HG03095 (cell line): ENCODE results near the gene CTSC.
"Not testable (repeated sequence)": the region's sequence is repeated elsewhere in the genome, so short reads cannot be mapped to it uniquely, and the experiment has no call there.

Experiments
- ATAC-seq: cut with Tn5 transposase; IDR thresholded peaks from one replicate; pipeline ENCODE4 v1.9.1; 2021; ENCODE audit warnings: moderate library complexity; ENCODE audit not compliant: unreplicated experiment

Gene CTSC

GRCh38 chr11:88353835-88354496 is 16.4 kb upstream of the CTSC start:
- ATAC-seq, result no peak

GRCh38 chr11:88353386-88353785 is 15.8 kb upstream of the CTSC start:
- ATAC-seq, result no peak

GRCh38 chr11:88352139-88352538 is 14.6 kb upstream of the CTSC start:
- no peak for ATAC-seq

DNA sequence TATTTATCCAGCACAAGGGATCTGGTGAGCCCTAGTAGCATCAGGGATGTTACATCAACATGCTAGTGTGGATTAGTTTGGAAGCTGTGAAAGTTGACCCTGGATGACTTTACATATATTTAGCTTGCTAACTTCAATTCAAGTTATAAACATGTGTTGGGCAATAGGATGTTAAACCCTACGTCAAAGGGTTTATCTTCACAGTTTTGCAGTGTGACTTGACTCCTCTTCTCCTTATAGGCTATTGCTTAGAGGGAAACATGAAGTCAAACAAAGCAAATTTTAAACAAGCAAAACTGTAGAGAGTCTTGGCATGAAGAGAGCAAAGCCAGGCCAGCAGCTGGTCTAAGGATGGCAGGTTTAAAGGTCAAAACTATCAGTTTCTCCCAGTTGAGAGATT is 11.3 kb upstream of the CTSC start:
- ATAC-seq, result no peak

GRCh38 chr11:88345949-88346348 is 8.4 kb upstream of the CTSC start:
- ATAC-seq, result no peak

DNA sequence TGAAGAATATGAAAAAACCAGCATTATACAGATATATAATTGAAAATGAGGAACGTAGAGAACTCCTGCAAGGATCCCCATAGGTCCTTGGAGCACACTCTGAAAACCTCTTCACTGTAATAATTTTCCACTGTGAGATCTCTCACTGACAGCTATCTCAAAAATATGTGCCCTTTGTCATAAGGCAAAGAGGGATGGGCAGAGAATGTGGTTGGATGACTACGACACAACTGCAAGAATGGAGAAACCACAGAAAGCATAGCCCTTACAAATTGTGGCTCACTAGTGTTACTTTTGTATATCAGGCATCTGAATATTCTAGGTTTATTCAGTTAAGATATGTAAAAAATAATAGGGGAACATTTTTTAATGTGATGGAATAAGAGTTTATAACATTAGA is 7.9 kb upstream of the CTSC start:
- ATAC-seq, result no peak

DNA sequence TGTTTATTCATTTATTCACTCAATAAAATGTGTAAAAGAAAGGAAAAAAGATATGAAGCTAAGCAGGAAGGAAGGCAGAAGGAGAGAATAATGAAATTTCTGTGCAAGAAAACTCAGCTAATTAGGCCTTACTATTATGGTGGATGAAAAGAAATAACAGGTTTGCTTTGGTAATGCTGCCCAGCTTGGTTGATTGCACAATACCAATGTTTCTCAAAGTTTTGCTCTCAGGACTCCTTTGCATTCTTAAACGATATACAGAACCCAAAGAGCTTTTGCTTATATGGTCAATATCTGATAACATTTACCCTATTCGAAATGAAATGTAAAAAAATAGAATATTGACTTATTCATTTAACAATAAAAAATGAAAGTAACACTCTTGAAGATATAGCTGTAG is 7.3 kb upstream of the CTSC start:
- ATAC-seq, result no peak

DNA sequence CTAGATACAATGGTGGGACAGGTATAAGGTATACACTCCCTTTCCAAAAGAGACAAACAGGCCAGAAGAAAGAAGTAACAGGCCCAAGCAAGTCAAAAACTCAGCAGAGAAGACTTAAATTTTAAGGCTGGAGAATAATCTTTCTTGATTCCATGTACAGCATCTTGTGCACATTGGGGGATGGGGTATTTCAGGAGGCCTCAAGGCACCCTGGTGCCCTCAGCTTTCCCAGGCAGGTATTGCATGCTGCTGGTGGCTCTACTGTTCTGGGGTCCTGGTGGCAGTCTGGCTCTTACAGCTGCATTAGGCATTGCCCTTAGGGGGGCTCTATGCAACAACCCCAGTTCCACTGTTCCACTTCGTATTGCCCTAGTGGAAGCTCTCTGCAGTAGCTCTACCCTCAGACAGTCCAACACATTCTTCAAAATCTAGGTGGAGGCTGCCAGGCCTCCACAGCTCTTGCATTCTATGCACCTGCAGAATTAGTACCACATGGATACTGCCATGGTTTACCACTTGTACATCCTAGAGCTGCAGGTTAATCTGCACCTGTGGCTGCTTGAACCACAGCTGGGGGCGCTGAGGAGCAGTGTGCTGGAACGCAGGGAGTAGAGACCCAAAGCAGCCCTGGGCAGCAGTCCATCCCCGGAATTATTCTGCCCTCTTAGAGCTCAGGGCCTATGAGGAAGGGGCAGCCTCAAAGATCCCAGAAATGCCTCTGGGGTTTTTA is 4.2 kb upstream of the CTSC start:
- ATAC-seq, result no peak

- ATAC-seq, result no peak
Observed at GRCh38 chr11:88340366-88340935, 2.9 kb upstream of the CTSC start.

DNA sequence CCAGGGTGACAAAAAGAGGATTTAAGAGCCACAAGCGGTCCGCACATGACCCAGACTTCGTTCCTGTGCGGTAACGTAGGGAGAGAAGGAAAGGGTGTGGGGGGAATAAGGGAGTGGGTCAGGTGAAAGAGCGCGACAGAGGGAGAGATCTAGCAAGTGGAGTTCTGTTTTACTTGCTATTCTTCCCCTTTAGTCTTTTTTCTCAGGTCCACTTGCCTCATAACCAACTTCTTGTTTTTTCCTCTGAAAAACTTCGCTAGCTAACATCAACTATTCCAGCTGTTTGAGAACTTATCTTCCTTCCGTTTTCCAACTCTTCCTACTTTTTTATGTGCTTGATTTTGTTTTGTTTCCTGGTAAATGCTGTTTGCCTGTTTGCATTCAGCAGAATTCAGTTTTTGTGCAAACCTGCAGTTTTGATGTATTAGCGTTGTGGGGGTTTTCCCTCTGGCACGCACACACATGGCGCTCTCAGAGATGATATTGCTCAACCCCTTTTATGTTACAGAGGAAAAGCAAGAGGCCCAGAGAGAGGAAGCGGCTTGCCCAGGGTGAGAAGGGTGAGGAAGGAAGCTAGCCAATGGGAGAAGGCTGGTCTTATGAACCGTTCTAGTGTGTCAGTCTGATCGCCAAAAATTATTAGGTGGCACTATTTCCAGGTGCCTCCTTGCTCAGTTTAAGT is 592 bp upstream of the CTSC start:
- peak; percentile 5 for ATAC-seq

GRCh38 chr11:88335284-88335683 is 2.3 kb downstream of the CTSC start:
- ATAC-seq, result no peak

DNA sequence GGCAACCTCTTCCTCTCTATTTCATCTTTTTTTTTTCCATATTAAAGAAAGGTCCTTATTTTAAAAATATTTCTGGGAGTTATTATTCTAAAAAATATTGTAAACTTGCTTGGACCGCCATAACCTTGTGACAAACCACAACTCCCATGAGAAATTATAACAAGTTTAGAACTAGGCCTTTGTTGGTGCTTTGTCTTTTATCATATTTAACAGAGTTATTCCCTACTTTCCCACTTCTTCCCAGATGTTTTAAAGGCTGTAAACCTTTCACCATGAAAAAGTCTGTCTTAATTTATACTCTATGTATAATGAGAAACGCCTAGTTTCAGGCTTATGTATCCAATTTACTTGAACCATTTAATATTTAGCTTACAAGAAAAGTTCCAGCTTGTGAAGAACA is 3.7 kb downstream of the CTSC start:
- ATAC-seq, result no peak

DNA sequence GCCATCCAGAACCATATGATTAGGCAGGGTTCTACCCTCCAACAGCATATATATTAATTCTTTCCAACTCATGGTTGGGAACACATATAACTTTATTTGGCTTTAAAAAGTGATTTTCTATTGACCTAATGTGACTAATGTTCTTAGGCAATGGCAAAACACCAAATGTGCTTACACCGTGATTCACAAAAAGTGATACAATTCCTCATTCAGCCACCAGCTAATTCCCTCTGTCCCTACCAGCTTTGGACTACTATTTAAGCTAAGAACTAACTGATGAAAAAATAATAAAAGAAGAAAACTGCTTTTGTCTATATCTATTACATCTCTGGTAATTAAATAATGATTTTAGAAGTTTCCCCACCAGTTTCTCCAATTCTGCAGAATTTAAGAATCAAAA is 4.7 kb downstream of the CTSC start:
- ATAC-seq, result no peak

DNA sequence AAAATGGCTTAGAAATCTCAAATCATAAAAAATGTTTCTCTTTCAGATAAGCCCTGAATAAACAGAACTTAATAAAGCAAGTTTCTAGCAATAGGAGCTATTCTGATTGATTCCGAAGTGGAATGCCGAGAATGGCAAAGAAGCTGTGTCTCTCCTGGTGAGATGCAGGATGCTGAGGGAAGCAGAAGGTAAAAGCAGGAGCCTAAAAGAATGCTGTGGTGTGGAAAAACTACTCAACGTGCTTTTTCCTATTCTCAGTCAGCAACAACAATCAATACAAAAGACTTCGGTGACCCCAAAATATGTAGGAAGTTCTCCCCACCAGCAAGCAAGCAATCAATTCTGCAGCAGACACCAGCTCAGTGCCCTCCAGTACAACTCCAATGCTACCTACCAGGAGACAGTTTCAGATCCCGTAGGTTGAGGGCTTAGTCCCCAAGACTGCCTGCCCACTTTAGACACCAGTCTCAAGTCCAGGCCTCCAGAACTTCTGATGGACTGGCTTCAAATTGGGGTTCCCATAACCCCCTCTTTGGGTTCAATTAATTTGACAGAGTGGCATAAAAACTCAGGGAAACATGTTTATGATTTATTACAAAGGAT is 6.6 kb downstream of the CTSC start:
- ATAC-seq, result no peak

- ATAC-seq, result no peak
Observed at GRCh38 chr11:88329563-88330250, 7.8 kb downstream of the CTSC start.

- ATAC-seq, result no peak
Observed at GRCh38 chr11:88327462-88328143, 9.9 kb downstream of the CTSC start.

- peak; percentile 44 for ATAC-seq
Observed at GRCh38 chr11:88327061-88327460, 10.5 kb downstream of the CTSC start.

- no peak for ATAC-seq
Observed at GRCh38 chr11:88326099-88326498, 11.4 kb downstream of the CTSC start.

DNA sequence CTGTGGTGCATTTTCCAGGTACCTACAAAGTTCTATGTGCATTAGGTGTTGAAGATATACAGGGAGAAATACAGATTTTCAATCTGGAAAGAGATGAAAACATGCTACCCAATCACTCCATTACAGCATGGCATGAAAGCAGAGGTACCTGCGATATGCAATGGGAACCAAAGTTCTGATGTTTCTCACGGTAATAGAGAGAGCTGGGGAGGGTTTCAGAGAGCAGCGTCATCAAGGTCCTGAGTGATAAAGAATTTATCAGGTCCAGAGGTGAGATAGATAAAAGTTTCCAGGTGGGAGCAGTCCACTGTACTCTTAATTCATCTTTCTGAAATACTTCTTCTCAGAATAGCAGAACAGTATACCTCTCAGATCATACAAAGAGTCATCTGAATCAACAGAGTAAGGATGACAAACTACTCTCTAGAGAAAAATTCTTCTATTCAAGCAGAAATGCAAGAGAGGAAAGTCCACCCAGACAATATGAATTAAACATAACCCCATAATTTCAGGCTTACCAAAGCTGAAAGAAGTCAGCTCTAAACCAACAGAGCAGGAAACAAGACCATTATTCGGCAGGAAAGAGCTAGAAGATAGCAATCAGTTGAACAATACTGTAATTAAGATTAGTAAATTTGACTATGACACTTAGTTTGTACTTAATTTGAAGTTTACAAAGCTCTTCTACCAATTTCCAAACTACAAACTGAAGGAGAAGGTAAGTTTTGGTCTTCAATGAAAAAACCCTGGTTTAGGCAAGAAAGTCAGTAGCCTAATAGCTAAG is 12.8 kb downstream of the CTSC start:
- no peak for ATAC-seq

- not testable (repeated sequence) for ATAC-seq
Observed at GRCh38 chr11:88322881-88323280, 14.7 kb downstream of the CTSC start.
